Right lobe of liver (tissue), 6 donors: Measurements from ENCODE around the gene WDR18. TPM values are rescaled to one million over a fixed set of nuclear protein-coding genes. Genes with fewer than 3 reads are reported as not detected.

Experiments
- ATAC-seq, 4 donors: fragments of 200-7000 bp; cut with Tn5 transposase; one replicate each; pipeline ENCODE4 v1.9.1; 2020; ENCODE audit warnings: mild to moderate bottlenecking in 4 of 4, moderate library complexity in 4 of 4
- DNase-seq, 3 donors: peaks; one replicate each; pipeline ENCODE4 v3.0.0-alpha.2; 2020
- H3K27ac ChIP-seq, 3 donors: fragments of 200-600 bp; one replicate each; pipeline ENCODE4 v1.8.0; 2022
- H3K27me3 ChIP-seq, 2 donors: fragments of 200-600 bp; one replicate each; pipeline ENCODE4 v1.8.0; 2022
- H3K36me3 ChIP-seq, 4 donors: fragments of 200-600 bp; sonication (generic) in 1 of 4; one replicate each; pipeline versions ENCODE4 v1.5.1 to v1.8.0; 2017 to 2022; ENCODE audit warnings: control low read depth in 1 of 4
- H3K4me1 ChIP-seq, 4 donors: fragments of 200-600 bp; sonication (generic) in 1 of 4; one replicate each; pipeline versions ENCODE4 v1.5.1 to v1.8.0; 2017 to 2022; ENCODE audit warnings: control low read depth in 1 of 4
- H3K4me3 ChIP-seq, 3 donors: fragments of 200-600 bp; one replicate each; pipeline ENCODE4 v1.8.0; 2022
- H3K9me3 ChIP-seq, 4 donors: fragments of 200-600 bp; sonication (generic) in 1 of 4; one replicate each; pipeline versions ENCODE4 v1.5.1 to v1.8.0; 2017 to 2022; ENCODE audit warnings: control low read depth in 1 of 4
- CTCF ChIP-seq, 4 donors: fragments of 200-600 bp in 3 of 4; fragments of 450-650 bp in 1 of 4; IDR thresholded peaks; one replicate each; pipeline versions ENCODE4 v1.5.1 to v1.8.0; 2016 to 2022; ENCODE audit warnings: antibody characterized with exemption in 4 of 4, mild to moderate bottlenecking in 2 of 4
- POLR2A ChIP-seq: fragments of 450-650 bp; IDR thresholded peaks from one replicate; pipeline ENCODE4 v1.6.1; 2017; ENCODE audit warnings: antibody characterized with exemption, mild to moderate bottlenecking
- WGBS: methylation state at CpG from one replicate; pipeline ENCODE4 v1.1.6; 2018; ENCODE audit warnings: low coverage, low lambda C conversion rate; ENCODE audit not compliant: insufficient coverage; ENCODE audit errors: missing lambda C conversion rate; 5-methylcytosine and 5-hydroxymethylcytosine counted together
- intact Hi-C, 2 donors: fragments of 100-400 bp; cut with DNase I; formaldehyde crosslinking; loops; one replicate each; pipeline versions ENCODE4 v1.11.2 to v1.14.1; 2022
- total RNA-seq, 6 experiments: library from RNA; depleted of rRNA in 2 of 6; stranded (reverse); fragments of >200 nt in 2 of 6; fragmentation: NEBNext Ultra II Directional in 3 of 6; extraction: Animal tissue kit (Norgen Biotek cat#: 25700) in 3 of 6; gene quantifications; one replicate each; pipeline versions ENCODE4 v1.1.0 to v1.2.4, GENCODE V29; 2016 to 2023
- donor health status: DM: no; HTN: yes; CAD: no.
- donor health status: DM: no; HTN: no; CAD: no.
- donor health status: DM: no; HTN: no; CAD: no.
- donor health status: DM: no; HTN: yes; CAD: no.
- donor health status: DM: no; HTN: yes; CAD: no.

Gene WDR18
- total RNA-seq, 6 experiments from 2014 or later, result 19.0 to 56.2 (median 29.7) TPM

GRCh38 chr19:1007399-1008251 lies 23.5 kb downstream of the WDR18 start:
- peaks cover 0 to 34% (median 16%) of the 10 kb centered on the region in 4 donors for H3K36me3 ChIP-seq
- DNase-seq, result no peak
- H3K9me3 ChIP-seq, result no peaks in the 10 kb centered on the region
- 85% methylated on average over 11 of the region's 73 CpGs for WGBS
- TF ChIP-seq CTCF (IDR thresholded peaks at IDR 0.05), result no peak
- TF ChIP-seq POLR2A, result no peak
- H3K27me3 ChIP-seq, result no peaks in the 10 kb centered on the region
- H3K4me3 ChIP-seq, result no peak overlapping the region
- no peaks in the 10 kb centered on the region for H3K4me1 ChIP-seq
- ATAC-seq, result no peak
- H3K27ac ChIP-seq, result no peak overlapping the region
- intact Hi-C loops, result no loop called here

- Histone ChIP-seq H3K36me3 (peaks cover 0 to 42% (median 19%) of the 10 kb centered on the region in 4 donors), H3K27me3 (no peaks in the 10 kb centered on the region), H3K4me1 (no peaks in the 10 kb centered on the region), H3K4me3 (no peak overlapping the region), H3K9me3 (no peaks in the 10 kb centered on the region), H3K27ac (no peak overlapping the region)
- ATAC-seq (no peak), DNase-seq (peak in 1 of 3 donors; percentile 19)
- 85% methylated on average over 22 of the region's 45 CpGs for WGBS
- TF ChIP-seq POLR2A, result no peak
- no peak for TF ChIP-seq CTCF (IDR thresholded peaks at IDR 0.05)
- intact Hi-C loops, result no loop called here
These were observed 24.3 kb downstream of the WDR18 start for GRCh38 chr19:1008268-1009040.

GRCh38 chr19:1009041-1009980 lies 25.2 kb downstream of the WDR18 start:
- peak in 1 of 3 donors; percentile 32 for DNase-seq
- TF ChIP-seq POLR2A, result no peak
- no peak for TF ChIP-seq CTCF (IDR thresholded peaks at IDR 0.05)
- Histone ChIP-seq H3K4me1 (no peaks in the 10 kb centered on the region), H3K9me3 (no peaks in the 10 kb centered on the region), H3K27me3 (no peaks in the 10 kb centered on the region), H3K36me3 (peaks cover 0 to 47% (median 19%) of the 10 kb centered on the region in 4 donors), H3K27ac (no peak overlapping the region), H3K4me3 (no peak overlapping the region)
- ATAC-seq, result peak; percentile 2 to 7 (median 4)
- WGBS, result 77% methylated on average over 4 of the region's 92 CpGs
- intact Hi-C loops, result no loop called here

- DNase-seq, result no peak
These were observed 25.9 kb downstream of the WDR18 start for GRCh38 chr19:1009981-1010538.

More at GRCh38 chr19:1009981-1010538, 25.9 kb downstream of the WDR18 start:
- no peak overlapping the region for H3K4me3 ChIP-seq
- H3K27me3 ChIP-seq, result no peaks in the 10 kb centered on the region
- H3K4me1 ChIP-seq, result no peaks in the 10 kb centered on the region
- peaks cover 0 to 47% (median 19%) of the 10 kb centered on the region in 4 donors for H3K36me3 ChIP-seq
- H3K9me3 ChIP-seq, result no peaks in the 10 kb centered on the region
- no peak overlapping the region for H3K27ac ChIP-seq
- WGBS, result no CpG with 5 or more reads among the region's 29 CpGs
- no peak for TF ChIP-seq CTCF (IDR thresholded peaks at IDR 0.05)
- no peak for TF ChIP-seq POLR2A
- no peak for ATAC-seq
- intact Hi-C loops, result no loop called here
